A549 (cell line): ENCODE data around the gene SPTB.

Experiments
- CTCF ChIP-seq: fragments of >200 bp; sonication (Bioruptor Twin); formaldehyde crosslinking; IDR thresholded peaks from 3 replicates; pipeline ENCODE4 v1.5.1; 2016
- MAX ChIP-seq: IDR thresholded peaks from 2 replicates; pipeline ENCODE4 v1.6.1; 2012
- NPAS2 ChIP-seq: fragments of 250-450 bp; sonication (Bioruptor Pico); IDR thresholded peaks from 2 replicates; pipeline ENCODE4 v1.8.0; 2022; ENCODE audit warnings: mild to moderate bottlenecking, moderate library complexity, borderline replicate concordance
- POLR2A ChIP-seq: IDR thresholded peaks from 2 replicates; pipeline ENCODE4 v1.6.1; 2012; ENCODE audit warnings: mild to moderate bottlenecking, low read length
- TF ChIP-seq, protein P1 (sequence below): fragments of 450-650 bp; IDR thresholded peaks from 2 replicates; pipeline ENCODE4 v1.6.1; 2014; ENCODE audit warnings: antibody characterized with exemption

GRCh38 chr14:64816221-64816783 is 63.4 kb downstream of the SPTB start:
- TF ChIP-seq CTCF (no peak), NPAS2 (CRISPR knock-in tag) (no peak), POLR2A (no peak), MAX (no peak)
- TF ChIP-seq, protein P1, sequence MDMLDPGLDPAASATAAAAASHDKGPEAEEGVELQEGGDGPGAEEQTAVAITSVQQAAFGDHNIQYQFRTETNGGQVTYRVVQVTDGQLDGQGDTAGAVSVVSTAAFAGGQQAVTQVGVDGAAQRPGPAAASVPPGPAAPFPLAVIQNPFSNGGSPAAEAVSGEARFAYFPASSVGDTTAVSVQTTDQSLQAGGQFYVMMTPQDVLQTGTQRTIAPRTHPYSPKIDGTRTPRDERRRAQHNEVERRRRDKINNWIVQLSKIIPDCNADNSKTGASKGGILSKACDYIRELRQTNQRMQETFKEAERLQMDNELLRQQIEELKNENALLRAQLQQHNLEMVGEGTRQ, result no peak
